GM19238 (cell line): ENCODE results near the gene NPVF.

ENCODE experiments used
- DNase-seq: peaks from one replicate; pipeline ENCODE4 v3.0.0; 2011; ENCODE audit warnings: low spot score; ENCODE audit not compliant: insufficient read length

Gene NPVF

GRCh38 chr7:25235471-25235870 is 7.2 kb upstream of the NPVF start:
- DNase-seq = no peak

- no peak for DNase-seq
These were observed 6.0 kb upstream of the NPVF start for GRCh38 chr7:25234336-25234735.

DNA sequence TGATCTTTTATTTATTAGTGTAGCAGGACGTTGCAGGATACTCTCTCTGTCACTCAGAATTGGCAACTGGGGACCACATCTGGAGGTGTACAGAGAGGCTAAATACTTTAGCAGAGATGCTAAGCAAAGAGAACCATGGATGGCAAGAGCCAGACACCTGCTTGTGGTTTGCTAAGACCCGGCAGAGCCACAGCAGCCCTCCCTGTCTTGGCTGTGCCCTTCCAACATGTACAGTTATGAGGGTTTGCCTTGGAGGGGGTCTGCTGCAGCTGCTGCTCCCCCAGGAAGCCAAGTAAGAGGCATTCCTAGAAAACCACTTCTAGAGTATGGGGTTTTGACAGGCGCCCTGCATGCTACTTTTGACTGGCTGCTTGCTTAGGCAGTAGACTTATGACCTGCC is 5.1 kb downstream of the NPVF start:
- DNase-seq = no peak

DNA sequence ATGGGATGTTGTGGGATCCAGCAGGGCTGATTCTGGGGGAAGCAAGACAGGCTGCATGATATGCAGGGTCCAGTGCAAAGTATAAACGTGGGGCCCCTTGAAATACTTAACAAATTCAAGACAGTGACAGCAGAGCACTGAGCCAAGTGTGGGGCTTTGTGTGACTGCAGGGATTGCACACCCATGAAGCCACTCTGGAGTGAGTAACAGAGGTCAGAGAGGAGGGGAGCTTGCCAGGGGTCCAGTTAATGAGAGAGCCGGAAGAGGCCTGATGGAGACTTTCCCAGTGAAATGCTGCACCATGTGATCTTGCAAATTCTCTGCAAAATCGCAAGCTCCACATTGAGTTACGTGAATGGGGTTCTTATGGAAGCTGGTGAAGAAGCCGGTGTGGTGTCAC is 5.6 kb downstream of the NPVF start:
- DNase-seq = no peak

DNA sequence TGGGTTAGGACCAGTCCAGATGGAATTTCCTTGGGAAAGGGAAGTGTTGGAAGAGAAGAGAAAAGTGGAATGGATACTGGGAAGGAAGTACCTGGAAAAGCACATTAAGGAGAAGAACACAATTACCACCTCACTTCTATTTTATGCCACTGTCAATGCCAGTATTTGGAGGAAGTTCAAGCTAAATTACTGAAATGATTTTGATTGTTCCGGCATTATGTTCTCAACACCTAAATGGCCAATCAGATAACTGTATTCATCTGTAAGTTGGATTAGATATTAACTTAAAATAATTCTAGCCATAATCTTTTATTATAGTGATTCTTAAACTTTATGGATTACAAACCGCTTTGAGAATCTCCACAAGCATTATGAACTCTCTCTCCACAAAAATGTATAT is 7.3 kb downstream of the NPVF start:
- DNase-seq = no peak

- DNase-seq = no peak
These were observed 10.1 kb downstream of the NPVF start for GRCh38 chr7:25218191-25218590.

DNA sequence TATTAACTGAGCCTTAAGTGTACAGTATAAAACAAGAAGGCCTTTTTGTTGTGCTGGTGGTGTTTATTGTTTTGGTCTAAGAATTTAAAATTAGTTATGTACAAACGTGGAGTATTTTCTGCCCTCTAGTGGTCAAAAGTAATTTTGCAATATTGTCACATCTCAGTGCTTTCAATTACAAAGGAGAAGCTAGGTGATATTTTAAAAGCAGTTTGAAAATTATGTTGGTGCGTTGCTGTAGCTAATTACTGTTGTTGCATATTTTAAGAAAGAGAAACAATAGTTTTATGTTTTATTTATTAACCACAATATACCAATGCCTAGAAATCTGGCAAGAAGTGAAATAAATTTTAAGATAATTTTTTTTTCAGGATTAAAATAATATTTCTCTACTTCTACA is 11.4 kb downstream of the NPVF start:
- no peak for DNase-seq

GRCh38 chr7:25215694-25216335 is 12.5 kb downstream of the NPVF start:
- no peak for DNase-seq

- DNase-seq = no peak
These were observed 19.6 kb downstream of the NPVF start for GRCh38 chr7:25208525-25209221.

GRCh38 chr7:25207887-25208286 is 20.4 kb downstream of the NPVF start:
- DNase-seq = no peak

- DNase-seq = no peak
These were observed 21.5 kb downstream of the NPVF start for GRCh38 chr7:25206765-25207164.

GRCh38 chr7:25196132-25196896 is 32.0 kb downstream of the NPVF start:
- DNase-seq = no peak

DNA sequence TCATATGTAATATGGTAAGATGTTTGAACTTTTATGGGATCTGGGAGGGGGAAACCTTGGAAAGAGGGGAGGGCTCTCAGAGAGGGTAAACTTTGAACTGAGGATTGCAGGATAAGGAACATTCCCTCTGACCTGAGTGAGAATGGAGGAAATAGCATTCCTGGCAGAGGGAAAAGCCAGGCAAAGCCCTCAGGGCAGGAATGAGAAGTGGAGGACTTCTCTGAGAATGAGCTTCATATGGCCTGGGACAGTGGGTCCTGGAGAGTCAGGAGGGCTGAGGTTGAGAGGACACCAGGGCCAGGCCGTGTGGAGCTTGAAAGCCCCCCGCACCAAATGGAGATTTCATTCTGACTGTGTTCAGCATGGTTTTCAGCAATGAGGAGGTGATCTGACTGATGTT is 34.2 kb downstream of the NPVF start:
- DNase-seq = no peak

DNA sequence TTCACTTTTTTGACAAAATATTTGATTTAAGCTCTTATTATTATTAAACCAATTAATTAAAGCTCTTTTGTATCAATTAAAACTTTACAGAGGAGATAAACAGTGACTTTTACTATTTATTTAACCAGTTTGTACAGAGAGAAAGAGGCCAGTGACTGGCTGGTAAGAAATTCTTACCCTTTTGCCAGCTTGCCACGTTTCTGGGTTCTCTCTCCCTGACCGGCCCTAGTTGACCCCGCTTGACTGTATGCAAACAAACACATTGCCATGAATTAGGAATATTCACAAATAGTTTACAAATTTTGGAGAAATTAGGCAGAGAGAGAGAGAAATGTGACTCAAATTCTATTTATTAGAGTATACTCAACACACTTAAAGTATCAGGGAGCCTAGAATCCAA is 36.2 kb downstream of the NPVF start:
- DNase-seq = no peak

DNA sequence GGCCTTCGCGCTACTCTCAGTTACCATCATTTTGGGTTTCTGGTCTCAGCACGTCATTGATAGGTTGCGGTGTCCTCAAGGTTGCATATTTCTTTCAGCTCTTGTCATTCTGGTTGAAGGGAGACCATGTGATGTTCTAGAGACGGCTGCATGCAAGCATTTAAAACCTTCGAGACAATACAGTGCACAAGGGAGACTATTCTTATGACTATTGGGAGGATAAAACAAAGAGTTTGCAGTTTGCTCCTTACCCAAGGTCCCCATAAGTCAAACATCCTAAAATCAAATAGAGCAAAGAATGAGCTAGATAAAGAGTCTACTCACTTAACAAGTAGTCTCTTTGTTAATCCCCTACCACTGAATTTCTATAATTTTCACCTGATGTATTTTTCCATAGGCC is 39.1 kb downstream of the NPVF start:
- no peak for DNase-seq

DNA sequence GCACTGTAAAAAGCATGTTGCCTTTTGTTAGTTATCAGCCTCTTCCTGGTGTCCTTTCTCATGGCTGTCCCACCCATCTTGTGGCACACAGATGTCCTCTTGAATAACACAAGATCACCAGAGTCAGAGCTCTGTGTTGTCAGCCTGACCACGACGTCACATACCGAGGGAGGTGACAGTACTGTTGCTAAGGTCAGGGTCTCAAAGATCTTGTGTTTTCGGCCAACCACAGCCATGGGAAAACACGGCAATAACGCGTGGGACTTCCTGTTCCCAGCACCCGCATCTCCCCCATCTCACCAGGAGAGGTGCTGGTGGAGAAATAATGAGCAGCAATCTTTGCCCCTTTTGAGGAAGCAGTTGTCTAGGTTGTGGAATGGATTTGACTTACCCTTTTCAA is 40.4 kb downstream of the NPVF start:
- DNase-seq = no peak

- DNase-seq = no peak
These were observed 41.9 kb downstream of the NPVF start for GRCh38 chr7:25186436-25186835.

DNA sequence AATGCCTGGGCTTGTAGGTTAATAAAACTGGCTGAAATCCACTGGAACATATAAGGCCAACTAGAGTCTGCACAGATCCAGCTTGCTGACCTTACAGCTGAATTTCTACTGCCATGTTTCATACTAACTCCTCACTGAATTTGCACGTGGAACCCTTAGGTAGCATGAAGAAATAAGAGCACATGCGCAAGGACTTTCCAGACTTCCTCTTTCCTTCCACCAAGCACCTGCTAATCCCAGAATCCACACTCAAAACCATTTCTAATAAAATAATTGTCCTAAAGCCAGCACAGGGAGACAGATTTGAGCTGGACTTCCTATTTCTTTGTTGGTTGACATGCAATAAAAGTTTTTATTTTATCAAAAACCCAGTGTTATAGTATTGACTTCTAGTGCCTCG is 46.8 kb downstream of the NPVF start:
- DNase-seq = no peak

- no peak for DNase-seq
These were observed 47.3 kb downstream of the NPVF start for GRCh38 chr7:25180946-25181345.

DNA sequence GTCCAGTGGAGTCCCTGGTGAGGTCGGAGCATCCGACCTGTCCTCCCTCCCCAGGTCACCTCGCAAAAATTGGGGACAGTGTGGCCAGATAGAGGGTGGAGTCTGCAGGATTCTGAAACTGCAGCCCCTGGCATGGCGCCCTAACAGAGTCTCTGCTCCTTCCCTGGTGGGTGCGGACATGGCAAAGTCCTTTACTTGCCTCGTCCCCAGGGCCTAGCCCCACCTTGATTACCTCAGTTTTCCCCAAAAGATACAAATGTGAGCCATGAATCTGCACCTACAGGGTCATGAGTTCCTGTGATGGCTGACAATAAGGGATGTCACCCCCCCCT is 47.7 kb downstream of the NPVF start:
- DNase-seq = no peak

DNA sequence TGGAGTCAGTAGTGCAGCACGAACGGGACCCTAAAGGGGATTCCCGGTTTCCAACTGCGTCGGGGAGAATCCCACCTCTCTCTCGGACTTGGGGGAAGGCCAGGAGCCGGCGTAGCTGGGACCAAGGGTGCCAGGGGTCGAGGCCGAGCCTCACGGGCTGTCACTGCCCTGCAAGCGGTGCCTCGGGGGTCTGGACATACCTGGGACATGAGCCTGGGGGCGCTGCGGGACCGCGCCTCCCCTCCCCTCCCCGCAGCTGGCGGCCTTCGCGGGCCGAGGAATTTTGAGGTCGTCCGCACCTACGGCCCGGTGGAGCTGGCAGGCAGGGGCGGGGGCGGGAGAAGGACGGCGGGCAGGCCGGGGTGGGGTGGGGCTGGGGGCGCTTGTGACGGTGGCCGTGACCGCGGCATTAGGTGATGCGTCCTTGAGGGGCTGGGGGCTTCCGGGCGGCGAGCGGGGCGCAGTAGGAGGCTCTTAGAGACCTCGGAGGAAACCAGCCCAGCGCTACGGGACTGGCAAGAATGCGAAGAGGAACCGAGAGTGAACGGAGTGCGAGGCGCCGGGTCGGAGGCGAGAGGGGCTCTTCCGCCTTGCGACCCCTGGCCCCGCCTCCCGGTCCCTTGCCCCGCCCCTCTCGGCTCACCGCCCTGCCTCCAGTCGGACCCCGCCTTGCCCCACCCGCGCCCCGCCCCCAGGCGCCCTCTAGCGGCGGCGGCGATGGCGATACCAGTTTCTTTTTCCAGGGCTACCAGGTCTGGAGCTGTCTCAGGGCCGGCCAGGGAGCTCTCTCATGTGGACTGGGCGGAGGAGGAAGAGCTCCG is 48.3 kb downstream of the NPVF start:
- DNase-seq = peak; percentile 87

GRCh38 chr7:25179325-25179724 is 49.0 kb downstream of the NPVF start:
- DNase-seq = no peak
